GM12801 (cell line): ENCODE data around the gene GPR101.

Experiments
- CTCF ChIP-seq: IDR thresholded peaks from one replicate; pipeline ENCODE4 v1.5.1; 2011; ENCODE audit warnings: control low read depth; ENCODE audit not compliant: insufficient read length; ENCODE audit errors: extremely low read depth

GPR101 gene

GRCh38 chrX:137033774-137034507 lies at the start of gene GPR101:
Gene GPR101 (minus strand): TSS chrX:137033995. CDS start chrX:137031674, 2,321 bp downstream.
- no peak for TF ChIP-seq CTCF

- no peak for TF ChIP-seq CTCF
Measured at GRCh38 chrX:137081239-137081638, 47.4 kb upstream of the GPR101 start.

- TF ChIP-seq CTCF = no peak
Measured at GRCh38 chrX:137072396-137072795, 38.6 kb upstream of the GPR101 start.

GRCh38 chrX:137071596-137071995 lies 37.8 kb upstream of the GPR101 start:
- no peak for TF ChIP-seq CTCF

GRCh38 chrX:137067147-137067546 lies 33.4 kb upstream of the GPR101 start:
- no peak for TF ChIP-seq CTCF

- no peak for TF ChIP-seq CTCF
Measured at GRCh38 chrX:137062915-137063617, 29.3 kb upstream of the GPR101 start.

- TF ChIP-seq CTCF = no peak
Measured at GRCh38 chrX:137058339-137059127, 24.7 kb upstream of the GPR101 start.
